PC-9 (cell line): ENCODE measurements around the gene EFS. TPM values are rescaled to one million over a fixed set of nuclear protein-coding genes. Genes with fewer than 3 reads are reported as not detected.

Experiments
- BruUV-seq: library from RNA; stranded (reverse); fragments of 400-500 nt; replicated peaks from 2 replicates; lab custom pipeline; 2021; lab: Mats Ljungman, UMichigan
- CTCF ChIA-PET: fragments of 300-600 bp; sonication (Branson Sonifier 250); formaldehyde crosslinking; loops from one replicate; lab custom pipeline; 2022; ENCODE audit warnings: antibody characterized with exemption; lab: Charles Lee
- POLR2A ChIA-PET: fragments of 300-600 bp; sonication (Branson Sonifier 250); formaldehyde crosslinking; loops from one replicate; lab custom pipeline; 2022; ENCODE audit warnings: antibody characterized with exemption; ENCODE audit not compliant: unreplicated experiment; lab: Charles Lee
- DNase-seq, 2 experiments: peaks; one replicate each; pipeline versions ENCODE4 v3.0.0 to v3.0.0-alpha.2; 2015 to 2022; ENCODE audit warnings: mixed read lengths in 1 of 2
- H2AFZ ChIP-seq: fragments of 200-600 bp; sonication (generic); 2 replicates; pipeline ENCODE4 v1.8.1; 2017; ENCODE audit warnings: antibody characterized with exemption
- H3F3A ChIP-seq: fragments of 200-600 bp; sonication (generic); 2 replicates; pipeline ENCODE4 v1.8.1; 2017; ENCODE audit warnings: antibody characterized with exemption, mild to moderate bottlenecking, low read depth; ENCODE audit not compliant: insufficient read depth
- H3K27ac ChIP-seq: fragments of 200-600 bp; sonication (generic); 2 replicates; pipeline ENCODE4 v1.6.1; 2016; ENCODE audit warnings: mixed run types
- H3K27me3 ChIP-seq: fragments of 200-600 bp; sonication (generic); 2 replicates; pipeline ENCODE4 v1.6.1; 2016; ENCODE audit warnings: low read depth, mixed run types; ENCODE audit not compliant: insufficient read depth
- H3K36me3 ChIP-seq: fragments of 200-600 bp; sonication (generic); 2 replicates; pipeline ENCODE4 v1.6.1; 2016; ENCODE audit warnings: low read depth, mixed run types
- H3K4me1 ChIP-seq: fragments of 200-600 bp; sonication (generic); replicated peaks from 2 replicates; pipeline ENCODE4 v1.6.1; 2016; ENCODE audit warnings: mixed run types; ENCODE audit not compliant: insufficient read depth
- H3K4me2 ChIP-seq: fragments of 200-600 bp; sonication (generic); 2 replicates; pipeline ENCODE4 v1.6.1; 2017; ENCODE audit warnings: mixed run types
- H3K4me3 ChIP-seq: fragments of 200-600 bp; sonication (generic); 2 replicates; pipeline ENCODE4 v1.6.1; 2016; ENCODE audit warnings: mixed run types
- H3K79me2 ChIP-seq: fragments of 200-600 bp; sonication (generic); 2 replicates; pipeline ENCODE4 v1.6.1; 2017; ENCODE audit warnings: low read depth, mixed run types
- H3K9me2 ChIP-seq: fragments of 200-600 bp; sonication (generic); 2 replicates; pipeline ENCODE4 v1.8.1; 2017; ENCODE audit warnings: mild to moderate bottlenecking; ENCODE audit not compliant: insufficient read depth
- H3K9me3 ChIP-seq: fragments of 200-600 bp; sonication (generic); 2 replicates; pipeline ENCODE4 v1.8.1; 2016; ENCODE audit warnings: low read depth; ENCODE audit not compliant: insufficient read depth
- H4K20me1 ChIP-seq: fragments of 200-600 bp; sonication (generic); 2 replicates; pipeline ENCODE4 v1.8.1; 2017; ENCODE audit not compliant: insufficient read depth
- CTCF ChIP-seq: fragments of 200-600 bp; sonication (generic); conservative IDR thresholded peaks from 2 replicates; pipeline ENCODE4 v1.6.1; 2017; ENCODE audit warnings: mixed run types, antibody characterized with exemption, mild to moderate bottlenecking, moderate library complexity
- EZH2 ChIP-seq: fragments of 200-600 bp; sonication (generic); IDR thresholded peaks from 2 replicates; pipeline ENCODE4 v1.8.0; 2017; ENCODE audit warnings: antibody characterized with exemption, low read depth
- intact Hi-C: fragments of 100-400 bp; cut with micrococcal nuclease; formaldehyde crosslinking; loops from one replicate; pipeline ENCODE4 v1.10.0; 2022; ENCODE audit not compliant: unreplicated experiment
- total RNA-seq: library from RNA; stranded (reverse); gene quantifications from 2 replicates; pipeline ENCODE4 v1.2.3, GENCODE V29; 2021

Gene EFS
- total RNA-seq, 1 experiment from 2014 or later = not detected

- ChIA-PET CTCF (interaction anchor here (0.5 kb wide), 1 partner anchor 704 kb away, joined by 3 read pairs; no protein-coding TSS in a partner anchor), POLR2A (no interaction called here)
- no peak overlapping the region for H3K4me3 ChIP-seq
- no peaks in the 10 kb centered on the region for H4K20me1 ChIP-seq
- no peaks in the 10 kb centered on the region for H3F3A ChIP-seq
- intact Hi-C loops = no loop called here
- DNase-seq = no peak
- H3K27ac ChIP-seq = no peak overlapping the region
- no peak for TF ChIP-seq CTCF
- no peak for TF ChIP-seq EZH2
- H3K4me2 ChIP-seq = no peak overlapping the region
- H3K9me3 ChIP-seq = no peaks in the 10 kb centered on the region; the same call in 1 of the 2 replicates
- H3K79me2 ChIP-seq = no peaks in the 10 kb centered on the region
- no peaks in the 10 kb centered on the region for H3K9me2 ChIP-seq
- H2AFZ ChIP-seq = no peak overlapping the region
- H3K4me1 ChIP-seq = no peaks in the 10 kb centered on the region
- H3K27me3 ChIP-seq = peaks cover 44% of the 10 kb centered on the region
- no TSS peak for BruUV-seq
- H3K36me3 ChIP-seq = no peaks in the 10 kb centered on the region
These were observed 16.7 kb downstream of the EFS start for GRCh38 chr14:23348297-23348655.

GRCh38 chr14:23347406-23348296 lies 17.3 kb downstream of the EFS start:
- CTCF ChIA-PET = no interaction called here
- Histone ChIP-seq H3K4me2 (no peak overlapping the region), H2AFZ (no peak overlapping the region), H3K4me1 (no peaks in the 10 kb centered on the region), H3K4me3 (no peak overlapping the region), H3K27ac (no peak overlapping the region), H3K79me2 (no peaks in the 10 kb centered on the region), H3K36me3 (no peaks in the 10 kb centered on the region), H3K27me3 (peaks cover 43% of the 10 kb centered on the region), H4K20me1 (no peaks in the 10 kb centered on the region), H3F3A (no peaks in the 10 kb centered on the region), H3K9me3 (no peaks in the 10 kb centered on the region; the same call in 1 of the 2 replicates), H3K9me2 (no peaks in the 10 kb centered on the region)
- intact Hi-C loops = no loop called here
- BruUV-seq = no TSS peak
- POLR2A ChIA-PET = no interaction called here
- no peak for DNase-seq
- no peak for TF ChIP-seq EZH2
- no peak for TF ChIP-seq CTCF

GRCh38 chr14:23346693-23347405 lies 18.1 kb downstream of the EFS start:
- no peak for TF ChIP-seq CTCF
- no peak for TF ChIP-seq EZH2
- BruUV-seq = no TSS peak
- Histone ChIP-seq H3K27ac (no peak overlapping the region), H2AFZ (no peak overlapping the region), H3K4me1 (no peaks in the 10 kb centered on the region), H3K4me2 (no peak overlapping the region), H3K79me2 (no peaks in the 10 kb centered on the region), H3K36me3 (no peaks in the 10 kb centered on the region), H4K20me1 (no peaks in the 10 kb centered on the region), H3K4me3 (no peak overlapping the region), H3F3A (no peaks in the 10 kb centered on the region), H3K9me3 (no peaks in the 10 kb centered on the region; the same call in 1 of the 2 replicates), H3K9me2 (no peaks in the 10 kb centered on the region), H3K27me3 (peaks cover 43% of the 10 kb centered on the region)
- ChIA-PET POLR2A (no interaction called here), CTCF (no interaction called here)
- no peak for DNase-seq
- intact Hi-C loops = no loop called here
